HEK293T (cell line): ENCODE measurements around the gene ELP5.

Source experiments
- CTCF ChIA-PET: fragments of 350-600 bp; formaldehyde crosslinking; extraction: SDS; loops from one replicate; lab custom pipeline; 2021; ENCODE audit warnings: antibody characterized with exemption, inconsistent platforms; lab: Yijun Ruan, JAX
- POLR2A ChIA-PET: fragments of 350-600 bp; formaldehyde crosslinking; extraction: SDS; loops from one replicate; lab custom pipeline; 2020; ENCODE audit warnings: antibody characterized with exemption, inconsistent platforms; lab: Yijun Ruan, JAX
- DNase-seq: peaks from one replicate; pipeline ENCODE4 v3.0.0; 2012; ENCODE audit warnings: mixed read lengths; ENCODE audit errors: extremely low spot score
- ARNT ChIP-seq: fragments of 450-650 bp; IDR thresholded peaks from 2 replicates; pipeline ENCODE4 v1.6.1; 2017; ENCODE audit warnings: mild to moderate bottlenecking
- BHLHE40 ChIP-seq: fragments of 450-650 bp; IDR thresholded peaks from 2 replicates; pipeline ENCODE4 v1.6.1; 2016; ENCODE audit warnings: mild to moderate bottlenecking, moderate library complexity, borderline replicate concordance
- CTBP1 ChIP-seq: fragments of 450-650 bp; IDR thresholded peaks from 2 replicates; pipeline ENCODE4 v1.6.1; 2016; ENCODE audit warnings: borderline replicate concordance
- ELF4 ChIP-seq: fragments of 450-650 bp; IDR thresholded peaks from 2 replicates; pipeline ENCODE4 v1.6.1; 2017; ENCODE audit warnings: antibody characterized with exemption
- FOXA1 ChIP-seq: fragments of 450-650 bp; IDR thresholded peaks from 2 replicates; pipeline ENCODE4 v1.6.1; 2016; ENCODE audit warnings: mild to moderate bottlenecking
- FOXK2 ChIP-seq: fragments of 450-650 bp; IDR thresholded peaks from 2 replicates; pipeline ENCODE4 v1.6.1; 2016; ENCODE audit warnings: mild to moderate bottlenecking
- FOXM1 ChIP-seq: fragments of 450-650 bp; IDR thresholded peaks from 2 replicates; pipeline ENCODE4 v1.6.1; 2017; ENCODE audit warnings: mild to moderate bottlenecking, borderline replicate concordance
- HDGF ChIP-seq: fragments of 450-650 bp; IDR thresholded peaks from 2 replicates; pipeline ENCODE4 v1.6.1; 2017; ENCODE audit warnings: antibody characterized with exemption, borderline replicate concordance
- L3MBTL2 ChIP-seq: fragments of 450-650 bp; conservative IDR thresholded peaks from 2 replicates; pipeline ENCODE4 v1.6.1; 2016; ENCODE audit warnings: mild to moderate bottlenecking
- LEF1 ChIP-seq: fragments of 450-650 bp; IDR thresholded peaks from 2 replicates; pipeline ENCODE4 v1.6.1; 2017; ENCODE audit warnings: mild to moderate bottlenecking, borderline replicate concordance
- NFRKB ChIP-seq: fragments of 450-650 bp; IDR thresholded peaks from 2 replicates; pipeline ENCODE4 v1.6.1; 2016; ENCODE audit warnings: mild to moderate bottlenecking, moderate library complexity
- SP1 ChIP-seq: fragments of 450-650 bp; IDR thresholded peaks from 2 replicates; pipeline ENCODE4 v1.6.1; 2017
- SUZ12 ChIP-seq: fragments of 450-650 bp; IDR thresholded peaks from 2 replicates; pipeline ENCODE4 v1.6.1; 2016; ENCODE audit warnings: mild to moderate bottlenecking
- TARDBP ChIP-seq: fragments of 450-650 bp; IDR thresholded peaks from 2 replicates; pipeline ENCODE4 v1.6.1; 2016
- ZNF384 ChIP-seq: fragments of 450-650 bp; IDR thresholded peaks from 2 replicates; pipeline ENCODE4 v1.6.1; 2016
- TF ChIP-seq, protein P1 (sequence below): fragments of 450-650 bp; IDR thresholded peaks from 2 replicates; pipeline ENCODE4 v1.6.1; 2016

ELP5 gene

DNA sequence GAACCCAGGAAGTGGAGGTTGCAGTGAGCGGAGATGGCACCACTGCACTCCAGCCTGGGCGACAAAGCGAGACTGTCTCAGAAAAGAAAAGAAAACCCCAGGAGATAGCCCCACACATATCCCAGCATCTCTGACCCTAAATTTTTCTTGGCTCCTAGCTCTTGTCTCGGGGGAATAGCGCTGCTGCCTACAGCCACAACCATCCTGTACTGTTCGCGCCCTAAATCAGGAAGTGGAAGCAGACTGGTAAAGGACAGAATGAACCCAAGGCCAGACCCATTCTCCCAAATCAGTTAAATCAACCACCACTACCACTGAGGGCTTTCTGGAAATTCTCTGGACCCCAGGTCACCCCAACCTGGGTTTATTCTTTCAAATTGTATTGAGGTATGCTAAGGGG, 2.2 kb upstream of the ELP5 start:
- no peak for DNase-seq
- no peak for TF ChIP-seq TARDBP
- TF ChIP-seq, protein P1, sequence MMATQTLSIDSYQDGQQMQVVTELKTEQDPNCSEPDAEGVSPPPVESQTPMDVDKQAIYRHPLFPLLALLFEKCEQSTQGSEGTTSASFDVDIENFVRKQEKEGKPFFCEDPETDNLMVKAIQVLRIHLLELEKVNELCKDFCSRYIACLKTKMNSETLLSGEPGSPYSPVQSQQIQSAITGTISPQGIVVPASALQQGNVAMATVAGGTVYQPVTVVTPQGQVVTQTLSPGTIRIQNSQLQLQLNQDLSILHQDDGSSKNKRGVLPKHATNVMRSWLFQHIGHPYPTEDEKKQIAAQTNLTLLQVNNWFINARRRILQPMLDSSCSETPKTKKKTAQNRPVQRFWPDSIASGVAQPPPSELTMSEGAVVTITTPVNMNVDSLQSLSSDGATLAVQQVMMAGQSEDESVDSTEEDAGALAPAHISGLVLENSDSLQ = no peak
- no peak for TF ChIP-seq SP1
- no peak for TF ChIP-seq HDGF
- TF ChIP-seq BHLHE40 = no peak
- TF ChIP-seq FOXA1 = no peak
- no peak for TF ChIP-seq SUZ12
- ChIA-PET CTCF (no interaction called here), POLR2A (interaction anchor here (4.3 kb wide), 1 partner anchor 10 kb away, joined by 52 read pairs; the partner anchor contains the start of genes GABARAP and PHF23)

DNA sequence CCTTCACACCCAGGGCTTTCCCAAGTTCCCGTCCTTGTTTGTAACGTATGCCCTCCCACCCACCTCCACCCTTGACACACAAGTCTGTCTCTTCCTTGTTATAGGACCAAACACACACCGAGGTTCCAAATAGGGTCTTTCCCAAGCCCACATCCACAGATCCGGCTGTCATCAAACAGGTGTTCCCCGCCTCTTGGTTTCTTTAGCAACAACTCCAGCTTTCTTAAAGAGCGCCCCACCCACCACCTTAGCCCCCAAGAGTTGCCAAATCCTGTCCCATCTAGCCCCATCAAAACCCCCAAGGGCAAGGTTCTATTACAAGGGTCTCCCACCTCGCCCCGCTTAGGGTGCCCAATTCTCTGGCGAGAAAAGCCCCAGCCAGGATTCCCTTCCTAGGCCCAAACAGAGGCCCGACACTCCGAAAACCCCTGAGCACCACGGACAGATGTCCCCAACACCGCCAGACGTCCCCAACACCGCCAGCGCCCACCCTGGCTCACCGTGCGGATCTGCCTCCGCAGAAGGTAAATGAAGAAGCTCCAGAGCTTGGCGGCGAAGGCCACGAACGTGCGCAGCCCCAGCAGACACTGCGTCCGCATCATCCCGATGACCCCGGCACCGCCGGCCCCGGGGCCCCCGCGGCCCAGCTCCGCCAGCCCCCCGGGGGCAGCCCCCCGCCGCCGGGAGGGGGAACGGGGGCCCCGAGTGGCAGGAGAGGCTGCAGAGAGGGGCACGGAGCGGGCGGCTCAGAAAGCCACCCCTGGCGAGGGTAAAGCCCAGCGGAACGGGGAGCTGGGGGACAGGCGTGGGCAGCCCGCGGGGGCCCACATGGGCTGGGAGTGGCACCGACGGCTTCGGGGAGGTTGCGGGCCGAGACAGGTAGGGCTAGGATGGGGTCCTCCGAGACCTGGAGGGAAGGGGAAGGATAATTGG, 1.1 kb upstream of the ELP5 start:
- DNase-seq = no peak
- ChIA-PET CTCF (interaction anchor here (0.6 to 1.7 kb wide), 3 partner anchors 10 to 30 kb away, joined by 3 read pairs; partner anchors contain the start of gene SLC2A4), POLR2A (interaction anchor here (1.0 to 4.3 kb wide), 3 partner anchors 11 to 37 kb away, joined by 3 to 52 read pairs (median 3); partner anchors contain the start of genes GABARAP and PHF23)
- no peak for TF ChIP-seq NFRKB
- TF ChIP-seq ARNT = no peak
- TF ChIP-seq FOXK2 = no peak
- no peak for TF ChIP-seq TARDBP
- TF ChIP-seq ZNF384 = no peak
- TF ChIP-seq FOXM1 = no peak
- TF ChIP-seq SP1 = no peak
- no peak for TF ChIP-seq HDGF
- TF ChIP-seq ELF4 = no peak
- TF ChIP-seq, protein P1 = no peak
- TF ChIP-seq L3MBTL2 = no peak
- TF ChIP-seq CTBP1 = no peak
- no peak for TF ChIP-seq SUZ12

DNA sequence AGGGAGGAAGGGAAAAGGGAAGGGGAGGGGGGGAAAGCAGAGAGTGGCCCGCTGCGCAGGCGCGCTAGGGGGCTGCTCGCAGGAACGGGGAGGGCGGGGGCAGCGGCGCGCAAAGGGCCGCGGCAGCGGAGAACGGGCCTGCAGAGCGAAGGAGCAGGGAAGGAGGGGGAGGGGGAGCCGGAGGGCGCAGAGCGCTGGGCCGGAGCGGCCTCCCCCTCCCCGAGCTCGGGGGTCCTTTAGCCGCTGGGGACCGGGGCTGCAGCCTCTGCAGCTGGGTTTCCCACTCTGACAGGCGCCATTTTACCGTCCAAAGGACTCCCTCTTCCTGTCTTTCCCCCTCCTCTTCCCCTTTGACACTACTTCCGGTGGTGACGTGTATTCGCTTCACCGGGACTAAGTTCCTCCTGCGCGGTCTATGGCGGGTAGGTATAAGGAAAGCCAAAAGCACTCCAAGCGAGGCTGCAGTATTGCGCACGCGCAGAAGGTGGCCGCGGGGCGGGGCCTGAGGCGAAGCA, 297 bp upstream of the ELP5 start, which contains the start of gene CTDNEP1:
CTDNEP1 (minus strand) TSS at position 74 of the 515 bp plus-strand sequence. CDS start 438 bp downstream, outside the sequence.
- TF ChIP-seq SUZ12 (no peak), BHLHE40 (no peak), ELF4 (peak; percentile 63), FOXK2 (no peak), FOXA1 (no peak), L3MBTL2 (no peak), LEF1 (no peak), TARDBP (no peak), NFRKB (no peak)
- TF ChIP-seq, protein P1 = peak; percentile 51; the same call in 1 of the 2 replicates
- POLR2A ChIA-PET = interaction anchor here (1.0 to 4.3 kb wide), 3 partner anchors 11 to 37 kb away, joined by 3 to 52 read pairs (median 3); partner anchors contain the start of genes GABARAP and PHF23
- CTCF ChIA-PET = interaction anchor here (0.6 to 1.7 kb wide), 3 partner anchors 11 to 30 kb away, joined by 3 read pairs; partner anchors contain the start of gene SLC2A4

DNA sequence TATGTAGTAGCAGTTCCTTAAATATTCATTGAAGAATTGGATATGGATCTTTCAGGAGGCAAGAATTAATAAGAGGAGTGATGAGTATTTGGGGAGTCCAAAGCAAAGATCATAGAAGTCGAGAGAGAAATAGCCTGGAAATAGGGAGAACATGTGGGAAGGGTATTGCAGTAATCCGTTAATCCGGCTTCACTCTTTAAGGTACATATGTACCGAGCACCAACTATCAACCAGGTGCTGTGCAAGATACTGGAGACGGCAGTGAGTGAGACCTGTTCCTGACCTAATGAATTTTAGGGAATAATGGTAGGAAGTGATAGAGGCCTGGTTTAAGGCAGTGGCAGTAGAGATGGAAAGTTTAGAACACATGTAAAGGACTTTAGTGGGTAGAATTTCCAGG, 1.1 kb downstream of the ELP5 start:
- no peak for TF ChIP-seq SUZ12
- no peak for TF ChIP-seq FOXM1
- TF ChIP-seq ELF4 = no peak
- no peak for TF ChIP-seq ARNT
- TF ChIP-seq CTBP1 = no peak
- TF ChIP-seq ZNF384 = no peak
- no peak for TF ChIP-seq HDGF
- TF ChIP-seq BHLHE40 = no peak
- no peak for TF ChIP-seq FOXA1
- no peak for TF ChIP-seq LEF1
- TF ChIP-seq TARDBP = no peak
- no peak for TF ChIP-seq L3MBTL2
- TF ChIP-seq FOXK2 = no peak
- TF ChIP-seq SP1 = no peak
- TF ChIP-seq, protein P1 = no peak
- TF ChIP-seq NFRKB = no peak
- no peak for DNase-seq
- ChIA-PET POLR2A (no interaction called here), CTCF (no interaction called here)

More for the DNA sequence above, 297 bp upstream of the ELP5 start, which contains the start of gene CTDNEP1:
- peak; percentile 95 for DNase-seq

DNA sequence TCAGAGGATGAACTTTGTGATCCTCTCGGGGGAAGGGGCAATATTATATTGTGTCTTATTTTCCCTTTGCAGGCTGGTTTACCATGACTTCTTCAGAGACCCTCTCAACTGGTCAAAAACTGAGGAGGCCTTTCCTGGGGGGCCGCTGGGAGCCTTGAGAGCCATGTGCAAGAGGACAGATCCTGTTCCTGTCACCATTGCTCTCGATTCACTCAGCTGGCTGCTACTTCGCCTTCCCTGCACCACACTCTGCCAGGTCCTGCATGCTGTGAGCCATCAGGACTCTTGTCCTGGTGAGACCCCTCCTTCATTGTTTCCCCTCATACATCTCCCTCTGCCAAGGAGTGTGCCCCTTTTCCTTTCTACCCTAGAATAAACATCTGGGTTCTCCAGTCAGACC, 2.5 kb downstream of the ELP5 start:
- TF ChIP-seq BHLHE40 (no peak), SUZ12 (no peak), LEF1 (no peak), HDGF (no peak), L3MBTL2 (no peak), CTBP1 (no peak), NFRKB (no peak), ELF4 (no peak), ZNF384 (no peak), SP1 (no peak), FOXK2 (no peak), FOXM1 (no peak)
- TF ChIP-seq, protein P1 = no peak
- ChIA-PET POLR2A (no interaction called here), CTCF (no interaction called here)
- DNase-seq = no peak
